KMS-11 (cell line): ENCODE data around the gene GAN.

ENCODE experiments used
- H2AFZ ChIP-seq: fragments of 200-600 bp; sonication (generic); 2 replicates; pipeline ENCODE4 v1.6.1; 2016; ENCODE audit warnings: antibody characterized with exemption, mixed run types, low read depth
- H3K27ac ChIP-seq: fragments of 200-600 bp; sonication (generic); 2 replicates; pipeline ENCODE4 v1.6.1; 2016; ENCODE audit warnings: mild to moderate bottlenecking, mixed run types
- H3K27me3 ChIP-seq: fragments of 200-600 bp; sonication (generic); 2 replicates; pipeline ENCODE4 v1.6.1; 2017; ENCODE audit warnings: mild to moderate bottlenecking, low read depth, mixed run types, moderate library complexity; ENCODE audit not compliant: insufficient read depth
- H3K36me3 ChIP-seq: fragments of 200-600 bp; sonication (generic); 2 replicates; pipeline ENCODE4 v1.6.1; 2017; ENCODE audit warnings: mild to moderate bottlenecking, mixed run types; ENCODE audit not compliant: insufficient read depth
- H3K4me1 ChIP-seq: fragments of 200-600 bp; sonication (generic); 2 replicates; pipeline ENCODE4 v1.6.1; 2016; ENCODE audit warnings: mild to moderate bottlenecking, low read depth, mixed run types; ENCODE audit not compliant: poor library complexity, severe bottlenecking
- H3K4me2 ChIP-seq: fragments of 200-600 bp; sonication (generic); 2 replicates; pipeline ENCODE4 v1.7.0; 2016; ENCODE audit warnings: mild to moderate bottlenecking, mixed run types
- H3K4me3 ChIP-seq: fragments of 200-600 bp; sonication (generic); IDR thresholded peaks from 2 replicates; pipeline ENCODE4 v1.6.1; 2017; ENCODE audit warnings: low read depth, low read length, mixed read lengths; ENCODE audit not compliant: insufficient read depth
- H3K79me2 ChIP-seq: fragments of 200-600 bp; sonication (generic); 2 replicates; pipeline ENCODE4 v1.6.1; 2016; ENCODE audit warnings: low read depth, mixed run types; ENCODE audit not compliant: insufficient read depth
- H3K9ac ChIP-seq: fragments of 200-600 bp; sonication (generic); 2 replicates; pipeline ENCODE4 v1.6.1; 2016; ENCODE audit warnings: mild to moderate bottlenecking, mixed run types
- H4K20me1 ChIP-seq: fragments of 200-600 bp; sonication (generic); 2 replicates; pipeline ENCODE4 v1.6.1; 2016; ENCODE audit warnings: mild to moderate bottlenecking, mixed run types; ENCODE audit not compliant: insufficient read depth
- CTCF ChIP-seq: fragments of 200-600 bp; sonication (generic); conservative IDR thresholded peaks from 2 replicates; pipeline ENCODE4 v1.6.1; 2017; ENCODE audit warnings: low read depth, mild to moderate bottlenecking, antibody characterized with exemption, low read length, moderate library complexity, mixed read lengths

The GAN gene

GRCh38 chr16:81378049-81378448 is 63.3 kb downstream of the GAN start:
- Histone ChIP-seq H3K4me1 (no peaks in the 10 kb centered on the region), H3K79me2 (no peaks in the 10 kb centered on the region), H3K36me3 (no peaks in the 10 kb centered on the region)

DNA sequence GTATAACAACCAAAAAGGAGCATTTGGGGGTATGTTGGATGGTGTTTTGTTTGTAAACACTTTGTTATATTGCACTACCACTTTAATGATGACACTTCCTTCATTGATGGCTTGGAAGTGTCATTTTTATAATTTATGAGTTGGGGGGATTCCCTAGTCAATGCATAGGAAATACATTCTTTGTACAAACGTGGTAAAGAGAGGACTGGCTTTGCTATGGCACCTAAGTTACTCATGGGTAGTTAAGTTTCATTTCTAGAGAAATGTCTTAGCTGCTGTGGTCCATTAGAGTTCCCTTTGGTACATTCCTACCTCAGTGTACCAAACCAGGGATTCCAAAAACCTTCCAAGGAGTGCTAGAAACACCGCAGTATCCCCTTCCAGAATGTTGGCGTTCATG is 66.2 kb downstream of the GAN start:
- H3K4me2 ChIP-seq, result no peak overlapping the region
- no peaks in the 10 kb centered on the region for H3K4me1 ChIP-seq
- TF ChIP-seq CTCF, result no peak
- no peaks in the 10 kb centered on the region for H4K20me1 ChIP-seq
- no peaks in the 10 kb centered on the region for H3K27me3 ChIP-seq
- H2AFZ ChIP-seq, result no peak overlapping the region
- H3K27ac ChIP-seq, result no peak overlapping the region
- H3K36me3 ChIP-seq, result no peaks in the 10 kb centered on the region
- H3K79me2 ChIP-seq, result no peaks in the 10 kb centered on the region
- no peak overlapping the region for H3K9ac ChIP-seq
- no peak overlapping the region for H3K4me3 ChIP-seq

More at GRCh38 chr16:81378049-81378448, 63.3 kb downstream of the GAN start:
- Histone ChIP-seq H3K4me3 (no peak overlapping the region), H3K9ac (no peak overlapping the region), H2AFZ (no peak overlapping the region), H3K27me3 (no peaks in the 10 kb centered on the region), H3K4me2 (no peak overlapping the region), H3K27ac (no peak overlapping the region), H4K20me1 (no peaks in the 10 kb centered on the region)
- TF ChIP-seq CTCF, result no peak

- no peak overlapping the region for H2AFZ ChIP-seq
- no peak overlapping the region for H3K27ac ChIP-seq
- no peaks in the 10 kb centered on the region for H3K4me1 ChIP-seq
- no peak for TF ChIP-seq CTCF
- no peaks in the 10 kb centered on the region for H4K20me1 ChIP-seq
- H3K4me3 ChIP-seq, result no peak overlapping the region
- H3K27me3 ChIP-seq, result no peaks in the 10 kb centered on the region
- no peak overlapping the region for H3K9ac ChIP-seq
- no peak overlapping the region for H3K4me2 ChIP-seq
- H3K79me2 ChIP-seq, result no peaks in the 10 kb centered on the region
- H3K36me3 ChIP-seq, result no peaks in the 10 kb centered on the region
Observed at GRCh38 chr16:81384006-81384405, 69.2 kb downstream of the GAN start.

- H3K4me1 ChIP-seq, result no peaks in the 10 kb centered on the region
- H3K4me3 ChIP-seq, result no peak overlapping the region
- no peaks in the 10 kb centered on the region for H3K79me2 ChIP-seq
- no peak overlapping the region for H3K9ac ChIP-seq
- no peak overlapping the region for H3K4me2 ChIP-seq
- no peaks in the 10 kb centered on the region for H3K27me3 ChIP-seq
- H4K20me1 ChIP-seq, result no peaks in the 10 kb centered on the region
- TF ChIP-seq CTCF, result no peak
- H2AFZ ChIP-seq, result no peak overlapping the region
- no peak overlapping the region for H3K27ac ChIP-seq
- no peaks in the 10 kb centered on the region for H3K36me3 ChIP-seq
Observed at GRCh38 chr16:81385031-81385756, 70.4 kb downstream of the GAN start.
